Thoracic aorta (tissue), 2 donors: ENCODE data around the gene NGF. TPM values are rescaled to one million over a fixed set of nuclear protein-coding genes. Genes with fewer than 3 reads are reported as not detected.

ENCODE experiments used
- ATAC-seq: fragments of 150-250 bp; one replicate; pipeline ENCODE4 v1.8.0; 2017; ENCODE audit warnings: low read depth; ENCODE audit not compliant: insufficient number of reproducible peaks, low FRiP score
- DNase-seq: peaks from one replicate; pipeline ENCODE4 v3.0.0-alpha.2; 2020; ENCODE audit warnings: low spot score
- H3K27ac ChIP-seq, 2 donors: fragments of 200-600 bp; sonication (generic); 1 replicate in 1 of 2; 2 replicates in 1 of 2; pipeline ENCODE4 v1.5.1; 2016; ENCODE audit warnings: mild to moderate bottlenecking in 2 of 2, moderate library complexity in 2 of 2
- H3K27me3 ChIP-seq: fragments of 200-600 bp; sonication (generic); replicated peaks from 2 replicates; pipeline ENCODE4 v1.6.0; 2016; ENCODE audit warnings: mild to moderate bottlenecking; ENCODE audit not compliant: insufficient read depth
- H3K36me3 ChIP-seq: fragments of 200-600 bp; sonication (generic); one replicate; pipeline ENCODE4 v1.5.1; 2016
- H3K4me1 ChIP-seq, 2 donors: fragments of 200-600 bp; sonication (generic); 1 replicate in 1 of 2; 2 replicates in 1 of 2; pipeline versions ENCODE4 v1.5.1 to v1.6.0; 2016; ENCODE audit warnings: low read depth in 2 of 2, mild to moderate bottlenecking in 1 of 2; ENCODE audit not compliant: control insufficient read depth in 1 of 2
- H3K4me3 ChIP-seq: fragments of 200-600 bp; sonication (generic); 2 replicates; pipeline ENCODE4 v1.5.1; 2016; ENCODE audit warnings: mild to moderate bottlenecking
- H3K9me3 ChIP-seq: fragments of 200-600 bp; sonication (generic); 2 replicates; pipeline ENCODE4 v1.5.1; 2016
- CTCF ChIP-seq: fragments of 200-600 bp; sonication (generic); IDR thresholded peaks from one replicate; pipeline ENCODE4 v1.5.1; 2019; ENCODE audit warnings: antibody characterized with exemption
- total RNA-seq, 2 donors: library from RNA; depleted of rRNA; stranded (reverse); fragments of >200 nt; gene quantifications; one replicate each; pipeline versions ENCODE4 v1.1.0 to v1.2.3, GENCODE V29; 2016

Gene NGF
- total RNA-seq, 2 donors from 2014 or later = 21.8 to 25.7 TPM

- ATAC-seq = no peak
- Histone ChIP-seq H3K27ac (peak overlapping the region in 1 of 2 donors; percentile 32), H3K36me3 (no peaks in the 10 kb centered on the region), H3K4me1 (peaks cover 20 to 81% of the 10 kb centered on the region in 2 donors), H3K9me3 (no peaks in the 10 kb centered on the region), H3K27me3 (no peaks in the 10 kb centered on the region), H3K4me3 (peak overlapping the region; percentile 88)
- no peak for DNase-seq
- no peak for TF ChIP-seq CTCF
Observed at GRCh38 chr1:115336741-115337140, 1.3 kb downstream of the NGF start.

DNA sequence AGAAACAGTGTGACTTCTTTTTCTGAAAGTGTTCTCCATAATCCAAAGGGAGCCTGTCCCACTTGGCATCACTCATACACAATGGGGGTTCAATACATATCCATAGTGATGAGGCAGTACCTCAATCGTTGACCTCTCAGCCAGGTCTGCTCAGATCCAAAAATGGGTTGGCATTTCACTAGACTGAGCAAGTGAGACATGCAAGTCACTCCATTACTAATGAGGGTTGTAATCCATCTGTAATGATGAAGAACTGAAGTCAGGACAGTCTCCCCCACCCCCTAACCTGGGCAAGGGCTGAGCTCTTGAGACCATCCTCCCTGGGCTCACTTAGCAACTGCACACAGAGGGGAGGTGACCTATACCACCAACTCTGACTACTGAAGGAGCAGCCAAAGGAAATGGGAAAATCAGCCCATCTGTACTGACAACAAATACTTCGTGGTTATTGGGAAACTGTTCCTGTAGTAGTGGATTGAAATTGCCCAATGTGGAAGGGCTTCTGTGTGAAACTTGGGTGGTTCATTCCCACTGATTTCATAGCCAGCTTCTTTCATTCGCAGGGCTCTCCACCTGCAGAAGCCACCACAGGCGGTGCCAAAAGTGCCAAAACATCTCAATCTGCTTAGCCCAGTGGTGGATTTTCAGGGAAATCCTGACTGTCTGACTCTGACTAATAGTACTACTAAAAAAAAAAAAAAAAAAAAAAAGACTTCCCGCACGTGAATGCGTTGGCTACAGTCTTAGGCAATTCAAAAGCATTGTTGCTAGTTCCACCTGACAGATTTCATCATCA lies 5.0 kb downstream of the NGF start:
- H3K4me3 ChIP-seq = peak overlapping the region; percentile 24
- H3K9me3 ChIP-seq = no peaks in the 10 kb centered on the region
- ATAC-seq = peak; percentile 47
- H3K36me3 ChIP-seq = no peaks in the 10 kb centered on the region
- H3K4me1 ChIP-seq = peaks cover 33 to 78% of the 10 kb centered on the region in 2 donors
- peak overlapping the region; percentile 70 to 72 for H3K27ac ChIP-seq
- no peak for DNase-seq
- no peak for TF ChIP-seq CTCF
- no peaks in the 10 kb centered on the region for H3K27me3 ChIP-seq

- H3K9me3 ChIP-seq = no peaks in the 10 kb centered on the region
- H3K27ac ChIP-seq = peak overlapping the region; percentile 70 to 72
- no peaks in the 10 kb centered on the region for H3K27me3 ChIP-seq
- ATAC-seq (no peak), DNase-seq (no peak)
- no peaks in the 10 kb centered on the region for H3K36me3 ChIP-seq
- no peak for TF ChIP-seq CTCF
- H3K4me3 ChIP-seq = peak overlapping the region; percentile 19
- H3K4me1 ChIP-seq = peaks cover 33 to 84% of the 10 kb centered on the region in 2 donors
Observed at GRCh38 chr1:115331558-115332331, 6.3 kb downstream of the NGF start.

DNA sequence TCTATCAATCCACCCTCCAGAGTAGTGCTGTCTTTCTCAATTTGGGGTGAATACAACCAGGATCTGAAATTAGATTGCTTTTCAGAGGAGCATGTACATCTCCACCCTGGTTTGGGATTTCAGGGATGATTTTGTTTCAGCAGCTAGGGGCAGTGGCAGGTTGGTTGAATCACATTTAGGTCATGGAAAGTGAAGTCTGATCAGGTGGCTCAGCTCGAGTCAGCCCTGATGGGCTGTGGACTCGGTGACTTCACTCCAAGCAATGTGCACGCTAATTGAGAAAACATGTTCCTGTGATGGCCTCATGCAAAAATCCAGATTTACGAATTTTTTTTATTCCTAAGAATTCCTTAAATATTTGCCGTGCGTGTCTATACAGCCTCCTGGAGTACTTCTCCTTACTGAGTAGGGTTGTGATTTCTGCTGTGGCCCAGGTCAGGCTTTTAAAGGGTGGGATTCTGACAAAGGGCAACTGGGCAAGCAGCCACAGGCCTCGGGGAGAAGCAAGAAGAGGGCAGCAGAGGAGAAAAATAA lies 7.5 kb downstream of the NGF start:
- no peak for TF ChIP-seq CTCF
- DNase-seq = no peak
- no peaks in the 10 kb centered on the region for H3K27me3 ChIP-seq
- peaks cover 33 to 84% of the 10 kb centered on the region in 2 donors for H3K4me1 ChIP-seq
- peak; percentile 44 for ATAC-seq
- peak overlapping the region; percentile 70 to 72 for H3K27ac ChIP-seq
- peak overlapping the region; percentile 2 for H3K4me3 ChIP-seq
- H3K36me3 ChIP-seq = no peaks in the 10 kb centered on the region
- no peaks in the 10 kb centered on the region for H3K9me3 ChIP-seq

- TF ChIP-seq CTCF = no peak
- H3K4me1 ChIP-seq = peaks cover 33 to 80% of the 10 kb centered on the region in 2 donors
- peak overlapping the region; percentile 2 for H3K4me3 ChIP-seq
- peak overlapping the region; percentile 52 to 72 for H3K27ac ChIP-seq
- no peaks in the 10 kb centered on the region for H3K27me3 ChIP-seq
- no peak for ATAC-seq
- H3K9me3 ChIP-seq = no peaks in the 10 kb centered on the region
- DNase-seq = no peak
- no peaks in the 10 kb centered on the region for H3K36me3 ChIP-seq
Observed at GRCh38 chr1:115329965-115330364, 8.1 kb downstream of the NGF start.
